PC-9 (cell line): Measurements from ENCODE around the gene RNASE7. TPM values are rescaled to one million over a fixed set of nuclear protein-coding genes. Genes with fewer than 3 reads are reported as not detected.

Experiments used
- BruUV-seq: library from RNA; stranded (reverse); fragments of 400-500 nt; replicated peaks from 2 replicates; lab custom pipeline; 2021; lab: Mats Ljungman, UMichigan
- CTCF ChIA-PET: fragments of 300-600 bp; sonication (Branson Sonifier 250); formaldehyde crosslinking; loops from one replicate; lab custom pipeline; 2022; ENCODE audit warnings: antibody characterized with exemption; lab: Charles Lee
- POLR2A ChIA-PET: fragments of 300-600 bp; sonication (Branson Sonifier 250); formaldehyde crosslinking; loops from one replicate; lab custom pipeline; 2022; ENCODE audit warnings: antibody characterized with exemption; ENCODE audit not compliant: unreplicated experiment; lab: Charles Lee
- DNase-seq, 2 experiments: peaks; one replicate each; pipeline versions ENCODE4 v3.0.0 to v3.0.0-alpha.2; 2015 to 2022; ENCODE audit warnings: mixed read lengths in 1 of 2
- H2AFZ ChIP-seq: fragments of 200-600 bp; sonication (generic); 2 replicates; pipeline ENCODE4 v1.8.1; 2017; ENCODE audit warnings: antibody characterized with exemption
- H3F3A ChIP-seq: fragments of 200-600 bp; sonication (generic); 2 replicates; pipeline ENCODE4 v1.8.1; 2017; ENCODE audit warnings: antibody characterized with exemption, mild to moderate bottlenecking, low read depth; ENCODE audit not compliant: insufficient read depth
- H3K27ac ChIP-seq: fragments of 200-600 bp; sonication (generic); 2 replicates; pipeline ENCODE4 v1.6.1; 2016; ENCODE audit warnings: mixed run types
- H3K27me3 ChIP-seq: fragments of 200-600 bp; sonication (generic); 2 replicates; pipeline ENCODE4 v1.6.1; 2016; ENCODE audit warnings: low read depth, mixed run types; ENCODE audit not compliant: insufficient read depth
- H3K36me3 ChIP-seq: fragments of 200-600 bp; sonication (generic); 2 replicates; pipeline ENCODE4 v1.6.1; 2016; ENCODE audit warnings: low read depth, mixed run types
- H3K4me1 ChIP-seq: fragments of 200-600 bp; sonication (generic); replicated peaks from 2 replicates; pipeline ENCODE4 v1.6.1; 2016; ENCODE audit warnings: mixed run types; ENCODE audit not compliant: insufficient read depth
- H3K4me2 ChIP-seq: fragments of 200-600 bp; sonication (generic); 2 replicates; pipeline ENCODE4 v1.6.1; 2017; ENCODE audit warnings: mixed run types
- H3K4me3 ChIP-seq: fragments of 200-600 bp; sonication (generic); 2 replicates; pipeline ENCODE4 v1.6.1; 2016; ENCODE audit warnings: mixed run types
- H3K79me2 ChIP-seq: fragments of 200-600 bp; sonication (generic); 2 replicates; pipeline ENCODE4 v1.6.1; 2017; ENCODE audit warnings: low read depth, mixed run types
- H3K9me2 ChIP-seq: fragments of 200-600 bp; sonication (generic); 2 replicates; pipeline ENCODE4 v1.8.1; 2017; ENCODE audit warnings: mild to moderate bottlenecking; ENCODE audit not compliant: insufficient read depth
- H3K9me3 ChIP-seq: fragments of 200-600 bp; sonication (generic); 2 replicates; pipeline ENCODE4 v1.8.1; 2016; ENCODE audit warnings: low read depth; ENCODE audit not compliant: insufficient read depth
- H4K20me1 ChIP-seq: fragments of 200-600 bp; sonication (generic); 2 replicates; pipeline ENCODE4 v1.8.1; 2017; ENCODE audit not compliant: insufficient read depth
- CTCF ChIP-seq: fragments of 200-600 bp; sonication (generic); conservative IDR thresholded peaks from 2 replicates; pipeline ENCODE4 v1.6.1; 2017; ENCODE audit warnings: mixed run types, antibody characterized with exemption, mild to moderate bottlenecking, moderate library complexity
- EZH2 ChIP-seq: fragments of 200-600 bp; sonication (generic); IDR thresholded peaks from 2 replicates; pipeline ENCODE4 v1.8.0; 2017; ENCODE audit warnings: antibody characterized with exemption, low read depth
- intact Hi-C: fragments of 100-400 bp; cut with micrococcal nuclease; formaldehyde crosslinking; loops from one replicate; pipeline ENCODE4 v1.10.0; 2022; ENCODE audit not compliant: unreplicated experiment
- total RNA-seq: library from RNA; stranded (reverse); gene quantifications from 2 replicates; pipeline ENCODE4 v1.2.3, GENCODE V29; 2021

The RNASE7 gene
- total RNA-seq, 1 experiment from 2014 or later = not detected

DNA sequence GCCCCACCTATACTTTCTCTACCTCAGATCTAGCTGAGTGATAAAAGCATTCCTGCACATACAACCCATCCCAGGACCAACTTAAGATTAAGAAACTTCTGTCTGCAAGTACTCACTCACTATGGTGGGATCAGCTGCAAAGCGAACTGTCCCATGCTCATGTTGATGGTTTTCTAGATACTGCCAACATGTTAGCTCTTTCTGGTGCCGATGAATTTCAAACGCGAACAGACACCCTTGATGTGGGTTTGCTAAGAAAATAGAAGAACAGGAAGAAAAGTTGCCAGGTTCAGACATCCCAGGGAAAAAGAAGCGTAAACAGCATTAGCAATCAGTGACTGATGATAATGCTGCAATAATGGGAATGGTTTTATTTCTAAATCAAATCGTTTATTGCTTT lies 44.6 kb upstream of the RNASE7 start:
- Histone ChIP-seq H3K9me3 (no peaks in the 10 kb centered on the region), H4K20me1 (no peaks in the 10 kb centered on the region), H3F3A (peaks cover 13% of the 10 kb centered on the region; the same call in 1 of the 2 replicates), H3K36me3 (peaks cover 2% of the 10 kb centered on the region; the same call in 1 of the 2 replicates), H2AFZ (no peak overlapping the region), H3K4me1 (peaks cover 20% of the 10 kb centered on the region), H3K27ac (no peak overlapping the region), H3K4me2 (peak overlapping the region; percentile 47; the same call in 1 of the 2 replicates), H3K4me3 (no peak overlapping the region), H3K9me2 (no peaks in the 10 kb centered on the region), H3K27me3 (no peaks in the 10 kb centered on the region), H3K79me2 (no peaks in the 10 kb centered on the region)
- CTCF ChIA-PET = no interaction called here
- POLR2A ChIA-PET = no interaction called here
- no peak for DNase-seq
- intact Hi-C loops = loop anchor here (5.0 kb wide), 1 partner anchor 365 kb away; no protein-coding TSS in a partner anchor
- no TSS peak for BruUV-seq
- TF ChIP-seq EZH2 (no peak), CTCF (no peak)

DNA sequence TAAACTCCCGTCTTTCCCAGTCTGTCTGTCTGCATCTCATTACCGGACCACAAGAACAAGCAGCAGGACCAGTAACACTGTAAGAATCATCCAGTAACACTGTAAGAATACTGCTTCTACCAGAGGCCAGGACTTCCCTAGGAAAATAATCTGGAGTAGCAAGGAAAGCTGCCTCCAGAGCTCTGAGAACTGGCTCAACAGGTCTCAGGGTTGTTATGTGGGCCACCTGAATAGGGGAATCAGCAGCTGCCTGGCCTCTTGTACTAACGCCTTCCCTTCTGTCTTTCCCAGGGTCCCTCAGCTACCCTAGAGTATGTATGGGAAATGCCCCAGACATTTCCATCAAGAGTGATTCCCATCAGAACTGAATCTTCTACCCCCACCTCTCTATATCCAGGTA lies 44.0 kb upstream of the RNASE7 start:
- H3K4me2 ChIP-seq = peak overlapping the region; percentile 47
- H3K9me3 ChIP-seq = no peaks in the 10 kb centered on the region
- CTCF ChIA-PET = interaction anchor here (1.9 kb wide), 1 partner anchor 27 kb away, joined by 9 read pairs; no protein-coding TSS in a partner anchor
- no peaks in the 10 kb centered on the region for H3K36me3 ChIP-seq
- H3K4me3 ChIP-seq = no peak overlapping the region
- no peaks in the 10 kb centered on the region for H3K9me2 ChIP-seq
- H3K79me2 ChIP-seq = no peaks in the 10 kb centered on the region
- no peaks in the 10 kb centered on the region for H4K20me1 ChIP-seq
- TF ChIP-seq EZH2 = no peak
- TF ChIP-seq CTCF = no peak
- intact Hi-C loops = loop anchor here (2.0 to 5.0 kb wide), 2 partner anchors 27 to 366 kb away; no protein-coding TSS in a partner anchor
- no TSS peak for BruUV-seq
- POLR2A ChIA-PET = interaction anchor here (0.7 kb wide), 1 partner anchor 11 kb away, joined by 3 read pairs; no protein-coding TSS in a partner anchor
- H2AFZ ChIP-seq = no peak overlapping the region
- H3K27ac ChIP-seq = peak overlapping the region; percentile 68
- peak; percentile 17 to 61 for DNase-seq
- no peaks in the 10 kb centered on the region for H3K27me3 ChIP-seq
- H3K4me1 ChIP-seq = peaks cover 20% of the 10 kb centered on the region
- peaks cover 13% of the 10 kb centered on the region; the same call in 1 of the 2 replicates for H3F3A ChIP-seq

DNA sequence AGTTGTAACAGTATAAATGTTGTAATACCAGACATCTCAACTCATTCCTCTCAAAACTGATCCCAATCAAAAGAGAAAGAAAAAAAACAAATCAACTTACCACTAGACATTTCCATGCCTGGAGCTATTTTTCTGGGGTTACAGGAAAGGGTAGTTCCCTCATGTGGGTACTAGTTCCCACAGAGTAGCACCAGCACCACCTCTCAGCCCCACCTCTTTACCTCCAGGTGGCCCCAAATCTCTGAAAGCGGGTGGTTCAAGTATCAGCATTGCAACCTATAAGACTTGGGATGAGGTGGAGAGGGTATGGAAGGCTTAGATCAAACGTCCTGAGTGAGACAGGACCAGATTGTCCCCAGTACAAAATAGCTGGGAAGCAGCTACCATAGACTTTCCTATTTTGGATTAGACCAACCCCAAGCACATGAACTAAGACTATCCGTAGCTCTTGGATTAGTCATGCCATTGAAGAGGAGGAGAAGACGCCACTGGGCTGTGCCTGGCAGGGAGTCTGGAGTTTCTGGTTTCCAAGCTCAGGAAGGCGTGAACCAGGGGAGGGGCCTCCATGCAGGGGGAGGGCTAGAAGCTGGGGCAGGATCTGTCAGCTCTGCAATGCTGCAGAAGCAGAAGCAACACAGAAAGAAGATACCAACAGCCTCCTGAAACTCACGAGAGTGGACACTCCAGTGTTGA lies 43.3 kb upstream of the RNASE7 start, which contains the start of gene SLC39A2:
Gene SLC39A2 (plus strand): TSS at position 620 of the 693 bp plus-strand sequence. CDS start 154 bp downstream, outside the sequence.
- CTCF ChIA-PET = interaction anchor here (0.6 to 1.9 kb wide), 4 partner anchors 16 to 106 kb away, joined by 3 to 9 read pairs (median 4); no protein-coding TSS in a partner anchor
- no peak within 1 kb of the TSS for H3K4me3 ChIP-seq

More for the DNA sequence above, 43.3 kb upstream of the RNASE7 start, which contains the start of gene SLC39A2:
- no peaks in the 10 kb centered on the region for H3K36me3 ChIP-seq
- TF ChIP-seq EZH2 (no peak), CTCF (no peak)
- peak within 1 kb of the TSS; percentile 68 for H3K27ac ChIP-seq
- peak within 1 kb of the TSS; percentile 47 for H3K4me2 ChIP-seq
- POLR2A ChIA-PET = interaction anchor here (0.7 kb wide), 1 partner anchor 11 kb away, joined by 3 read pairs; no protein-coding TSS in a partner anchor
- no peak within 1 kb of the TSS for H2AFZ ChIP-seq
- intact Hi-C loops = loop anchor here (2.0 to 5.0 kb wide), 2 partner anchors 28 to 367 kb away; no protein-coding TSS in a partner anchor
- no peaks in the 10 kb centered on the region for H3K9me2 ChIP-seq
- no TSS peak for BruUV-seq
- H3K9me3 ChIP-seq = no peaks in the 10 kb centered on the region
- H3F3A ChIP-seq = peaks cover 13% of the 10 kb centered on the region; the same call in 1 of the 2 replicates
- H4K20me1 ChIP-seq = no peaks in the 10 kb centered on the region
- peak; percentile 64 to 76 for DNase-seq
- H3K27me3 ChIP-seq = no peaks in the 10 kb centered on the region
- no peaks in the 10 kb centered on the region for H3K79me2 ChIP-seq
- peaks cover 20% of the 10 kb centered on the region for H3K4me1 ChIP-seq
